ENCODE results near the gene DMRTC1. TPM values are rescaled to one million over a fixed set of nuclear protein-coding genes. Genes with fewer than 3 reads are reported as not detected.
"Not testable (repeated sequence)": the region's sequence is repeated elsewhere in the genome, so short reads cannot be mapped to it uniquely, and the experiment has no call there.

DMRTC1 gene
- total RNA-seq, 5 donors from 2014 or later (not counting 1 experiment from before 2014, with no cell fraction given), result 0.51 to 1.5 (median 0.56) TPM

DNA sequence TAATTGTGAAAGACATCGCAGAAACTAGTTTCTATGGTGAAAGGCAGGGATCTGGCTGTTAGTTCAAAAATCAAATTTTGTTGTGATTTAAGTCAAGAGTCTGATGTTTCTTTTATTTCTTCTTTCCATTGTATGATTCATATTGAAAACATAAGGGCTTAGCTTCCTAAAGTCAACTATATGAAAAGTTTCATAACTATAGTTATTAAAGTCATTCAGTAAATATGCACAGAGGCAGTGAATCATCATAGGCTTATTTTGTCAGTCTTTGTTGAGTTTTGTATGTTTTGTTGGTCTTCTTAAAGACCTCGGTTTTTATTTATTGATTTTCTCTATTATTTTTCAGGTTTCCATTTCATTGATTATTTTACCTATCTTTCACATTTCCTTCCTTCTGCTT is 60.7 kb downstream of the DMRTC1 start:
- ATAC-seq (replicated peaks in 1 of 4); DNase-seq; H3K9me3 Mint-ChIP-seq; POLR2A ChIA-PET; H3K9me3 ChIP-seq; H3K4me1 Mint-ChIP-seq; H3K27ac ChIP-seq (ENCODE audit: low read length); CTCF ChIA-PET; H3K27me3 ChIP-seq (replicated peaks in 1 of 2; ENCODE audit: control insufficient read depth in 2 of 2, extremely low read depth in 1 of 2, insufficient read depth in 2 of 2, low read length in 1 of 2); H3K27ac Mint-ChIP-seq; H3K4me3 ChIP-seq (ENCODE audit: control insufficient read depth in 1 of 2, extremely low read depth in 1 of 2, low read length in 1 of 2); H3K36me3 ChIP-seq (ENCODE audit: control insufficient read depth in 2 of 2, extremely low read depth in 1 of 2, insufficient read depth in 1 of 2, low read length in 1 of 2); H3K27me3 Mint-ChIP-seq; H3K36me3 Mint-ChIP-seq; H3K4me3 Mint-ChIP-seq; H3K4me1 ChIP-seq (ENCODE audit: control insufficient read depth in 1 of 2, extremely low read depth in 1 of 2, insufficient read depth in 2 of 2, low read length in 2 of 2): not testable (repeated sequence)
- WGBS (ENCODE audit: insufficient coverage), result no CpG with 5 or more reads among the region's 2 CpGs

DNA sequence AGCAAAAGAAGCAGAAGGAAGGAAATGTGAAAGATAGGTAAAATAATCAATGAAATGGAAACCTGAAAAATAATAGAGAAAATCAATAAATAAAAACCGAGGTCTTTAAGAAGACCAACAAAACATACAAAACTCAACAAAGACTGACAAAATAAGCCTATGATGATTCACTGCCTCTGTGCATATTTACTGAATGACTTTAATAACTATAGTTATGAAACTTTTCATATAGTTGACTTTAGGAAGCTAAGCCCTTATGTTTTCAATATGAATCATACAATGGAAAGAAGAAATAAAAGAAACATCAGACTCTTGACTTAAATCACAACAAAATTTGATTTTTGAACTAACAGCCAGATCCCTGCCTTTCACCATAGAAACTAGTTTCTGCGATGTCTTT is 106.1 kb downstream of the DMRTC1 start:
- ATAC-seq (replicated peaks in 1 of 4); DNase-seq; H3K27me3 Mint-ChIP-seq; H3K36me3 ChIP-seq (ENCODE audit: control insufficient read depth in 2 of 2, extremely low read depth in 1 of 2, insufficient read depth in 1 of 2, low read length in 1 of 2); H3K27ac Mint-ChIP-seq; H3K9me3 ChIP-seq; H3K4me1 Mint-ChIP-seq; H3K9me3 Mint-ChIP-seq; H3K27me3 ChIP-seq (replicated peaks in 1 of 2; ENCODE audit: control insufficient read depth in 2 of 2, extremely low read depth in 1 of 2, insufficient read depth in 2 of 2, low read length in 1 of 2); H3K4me3 Mint-ChIP-seq; CTCF ChIA-PET; H3K4me1 ChIP-seq (ENCODE audit: control insufficient read depth in 1 of 2, extremely low read depth in 1 of 2, insufficient read depth in 2 of 2, low read length in 2 of 2); H3K4me3 ChIP-seq (ENCODE audit: control insufficient read depth in 1 of 2, extremely low read depth in 1 of 2, low read length in 1 of 2); H3K27ac ChIP-seq (ENCODE audit: low read length); H3K36me3 Mint-ChIP-seq; POLR2A ChIA-PET: not testable (repeated sequence)
- whole genome bisulfite sequencing (ENCODE audit: insufficient coverage), result no CpG with 5 or more reads among the region's 2 CpGs

DNA sequence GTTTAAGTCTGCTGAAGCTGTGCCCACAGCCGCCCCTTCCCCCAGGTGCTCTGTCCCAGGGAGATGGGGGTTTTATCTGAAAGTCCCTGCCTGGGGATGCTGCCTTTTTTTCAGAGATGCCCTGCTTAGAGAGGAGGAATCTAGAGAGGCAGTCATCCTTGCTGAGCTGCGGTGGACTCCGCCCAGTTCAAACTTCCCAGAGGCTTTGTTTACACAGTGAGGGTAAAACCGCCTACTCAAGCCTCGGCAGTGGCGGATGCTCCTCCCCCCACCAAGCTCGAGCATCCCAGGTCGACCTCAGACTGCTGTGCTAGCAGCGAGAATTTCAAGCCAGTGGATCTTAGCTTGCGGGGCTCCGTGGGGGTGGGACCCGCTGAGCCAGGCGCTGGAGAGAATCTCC is 112.9 kb downstream of the DMRTC1 start:
- H3K27me3 ChIP-seq (replicated peaks in 1 of 2; ENCODE audit: control insufficient read depth in 2 of 2, extremely low read depth in 1 of 2, insufficient read depth in 2 of 2, low read length in 1 of 2); H3K36me3 ChIP-seq (ENCODE audit: control insufficient read depth in 2 of 2, extremely low read depth in 1 of 2, insufficient read depth in 1 of 2, low read length in 1 of 2); H3K4me1 Mint-ChIP-seq; H3K36me3 Mint-ChIP-seq; H3K4me3 ChIP-seq (ENCODE audit: control insufficient read depth in 1 of 2, extremely low read depth in 1 of 2, low read length in 1 of 2); H3K4me1 ChIP-seq (ENCODE audit: control insufficient read depth in 1 of 2, extremely low read depth in 1 of 2, insufficient read depth in 2 of 2, low read length in 2 of 2); POLR2A ChIA-PET; CTCF ChIA-PET; H3K27ac Mint-ChIP-seq; H3K9me3 ChIP-seq; ATAC-seq (replicated peaks in 1 of 4); H3K27ac ChIP-seq (ENCODE audit: low read length); H3K27me3 Mint-ChIP-seq; H3K4me3 Mint-ChIP-seq; DNase-seq; H3K9me3 Mint-ChIP-seq: not testable (repeated sequence)
- no CpG with 5 or more reads among the region's 13 CpGs for WGBS (ENCODE audit: insufficient coverage)

Other genes starting within 250 kb of the DMRTC1 start
- under 1 TPM; 0.30 to 0.67 (median 0.44) TPM for gene PHKA1, start 229.5 kb downstream of the DMRTC1 start, total RNA-seq
- 1 to 10 TPM in 2 of 5 donors, under 1 TPM in 3; 0.56 to 2.6 (median 0.98) TPM for gene DMRTC1B, start 166.9 kb downstream of the DMRTC1 start, total RNA-seq
- not detected for gene FAM236B, start 161.2 kb downstream of the DMRTC1 start, total RNA-seq
- not detected for gene FAM236D, start 135.6 kb downstream of the DMRTC1 start, total RNA-seq
- not detected for gene FAM236C, start 31.2 kb downstream of the DMRTC1 start, total RNA-seq
- gene FAM236A, start 5.6 kb downstream of the DMRTC1 start, total RNA-seq, result not detected
- not detected for gene PABPC1L2B, start 59.1 kb upstream of the DMRTC1 start, total RNA-seq
- not detected for gene PABPC1L2A, start 135.7 kb upstream of the DMRTC1 start, total RNA-seq